Colonic mucosa (tissue), 4 donors: ENCODE data around the gene TMEM14C. TPM values are rescaled to one million over a fixed set of nuclear protein-coding genes. Genes with fewer than 3 reads are reported as not detected.

Experiments
- DNase-seq: peaks from one replicate; pipeline ENCODE4 v3.0.0-alpha.2; 2020
- H3K27ac ChIP-seq: fragments of 200-600 bp; one replicate; pipeline ENCODE4 v1.8.0; 2021
- H3K27me3 ChIP-seq: fragments of 200-600 bp; one replicate; pipeline ENCODE4 v1.8.0; 2021
- H3K36me3 ChIP-seq: fragments of 200-600 bp; one replicate; pipeline ENCODE4 v1.8.0; 2021
- H3K4me1 ChIP-seq: fragments of 200-600 bp; one replicate; pipeline ENCODE4 v1.8.0; 2021; ENCODE audit warnings: mild to moderate bottlenecking
- H3K4me3 ChIP-seq: fragments of 200-600 bp; one replicate; pipeline ENCODE4 v1.8.0; 2021
- H3K9ac ChIP-seq, 2 donors: one replicate each; pipeline ENCODE4 v1.7.0; 2013; ENCODE audit warnings: control low read depth in 2 of 2, low read depth in 2 of 2, low read length in 2 of 2
- H3K9me3 ChIP-seq: fragments of 200-600 bp; one replicate; pipeline ENCODE4 v1.8.0; 2021
- intact Hi-C: fragments of 100-400 bp; cut with DNase I; formaldehyde crosslinking; loops from one replicate; pipeline ENCODE4 v1.14.1; 2022
- total RNA-seq, 2 donors: library from RNA; stranded (reverse); fragmentation: NEBNext Ultra II Directional in 1 of 2; extraction: Animal tissue kit (Norgen Biotek cat#: 25700) in 1 of 2; gene quantifications; one replicate each; pipeline ENCODE4 v1.2.1, GENCODE V29; 2021
- TF ChIP-seq, protein P1 (sequence below): fragments of 200-600 bp; IDR thresholded peaks from one replicate; pipeline ENCODE4 v1.8.0; 2022; ENCODE audit warnings: antibody characterized with exemption, mild to moderate bottlenecking
- donor health status: healthy.
- donor health status: DM: no; HTN: no; CAD: no.
- donor health status: DM: no; HTN: no; CAD: no.

TMEM14C gene
- total RNA-seq, 2 donors from 2014 or later = 63.4 to 86.8 TPM

DNA sequence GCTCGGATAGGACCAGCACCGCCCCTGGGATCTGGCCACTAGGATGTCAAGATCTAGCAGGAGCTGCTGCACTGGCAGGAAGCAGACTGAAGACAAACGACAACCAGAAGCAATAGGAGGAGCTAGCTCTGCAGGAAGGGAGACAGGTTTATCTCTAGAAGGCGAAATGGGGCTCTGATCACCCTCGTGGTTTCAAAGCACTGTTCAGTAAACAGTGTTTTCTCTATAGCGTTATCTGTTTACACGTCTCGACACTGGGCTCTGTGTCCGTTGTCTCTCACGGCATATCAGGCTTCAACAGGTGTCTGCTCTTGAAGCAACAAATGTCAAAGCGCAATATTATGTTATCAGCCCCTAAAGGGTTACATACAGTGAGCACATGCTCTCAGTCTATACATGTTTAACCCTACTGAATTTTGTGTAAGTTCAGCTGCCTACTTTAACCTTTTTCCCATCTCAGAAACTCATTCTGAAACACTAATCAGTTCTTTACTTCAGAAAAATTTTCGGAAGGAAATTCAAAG is 48.6 kb downstream of the TMEM14C start:
- intact Hi-C loops = no loop called here
- Histone ChIP-seq H3K27ac (no peak overlapping the region), H3K9ac (no peak overlapping the region), H3K4me3 (no peak overlapping the region), H3K27me3 (no peaks in the 10 kb centered on the region), H3K9me3 (no peaks in the 10 kb centered on the region), H3K4me1 (no peaks in the 10 kb centered on the region), H3K36me3 (no peaks in the 10 kb centered on the region)
- TF ChIP-seq, protein P1, sequence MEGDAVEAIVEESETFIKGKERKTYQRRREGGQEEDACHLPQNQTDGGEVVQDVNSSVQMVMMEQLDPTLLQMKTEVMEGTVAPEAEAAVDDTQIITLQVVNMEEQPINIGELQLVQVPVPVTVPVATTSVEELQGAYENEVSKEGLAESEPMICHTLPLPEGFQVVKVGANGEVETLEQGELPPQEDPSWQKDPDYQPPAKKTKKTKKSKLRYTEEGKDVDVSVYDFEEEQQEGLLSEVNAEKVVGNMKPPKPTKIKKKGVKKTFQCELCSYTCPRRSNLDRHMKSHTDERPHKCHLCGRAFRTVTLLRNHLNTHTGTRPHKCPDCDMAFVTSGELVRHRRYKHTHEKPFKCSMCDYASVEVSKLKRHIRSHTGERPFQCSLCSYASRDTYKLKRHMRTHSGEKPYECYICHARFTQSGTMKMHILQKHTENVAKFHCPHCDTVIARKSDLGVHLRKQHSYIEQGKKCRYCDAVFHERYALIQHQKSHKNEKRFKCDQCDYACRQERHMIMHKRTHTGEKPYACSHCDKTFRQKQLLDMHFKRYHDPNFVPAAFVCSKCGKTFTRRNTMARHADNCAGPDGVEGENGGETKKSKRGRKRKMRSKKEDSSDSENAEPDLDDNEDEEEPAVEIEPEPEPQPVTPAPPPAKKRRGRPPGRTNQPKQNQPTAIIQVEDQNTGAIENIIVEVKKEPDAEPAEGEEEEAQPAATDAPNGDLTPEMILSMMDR = no peak
- DNase-seq = no peak

DNA sequence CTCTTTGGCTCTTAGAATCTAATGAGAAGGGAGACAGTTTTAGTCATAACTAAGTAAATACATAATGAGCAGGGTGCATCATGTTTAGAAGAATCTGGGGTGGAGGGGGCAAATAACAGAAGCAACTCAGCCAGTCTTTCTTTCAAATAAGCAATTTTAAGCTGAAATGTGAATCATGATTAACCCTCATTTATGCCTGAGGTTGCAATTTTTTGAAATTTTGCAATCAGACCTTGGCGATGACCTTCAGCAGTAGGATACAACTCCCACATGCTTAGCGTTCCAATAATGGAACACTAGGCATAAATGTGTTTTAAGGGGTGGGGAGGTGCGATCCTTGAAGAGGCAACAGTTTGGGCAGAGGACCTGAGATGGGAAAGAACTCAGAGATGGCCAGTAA is 55.4 kb downstream of the TMEM14C start:
- DNase-seq = no peak
- Histone ChIP-seq H3K9me3 (no peaks in the 10 kb centered on the region), H3K36me3 (no peaks in the 10 kb centered on the region), H3K27me3 (no peaks in the 10 kb centered on the region), H3K4me1 (no peaks in the 10 kb centered on the region), H3K27ac (no peak overlapping the region), H3K9ac (no peak overlapping the region), H3K4me3 (no peak overlapping the region)
- TF ChIP-seq, protein P1 = no peak
- intact Hi-C loops = no loop called here

DNA sequence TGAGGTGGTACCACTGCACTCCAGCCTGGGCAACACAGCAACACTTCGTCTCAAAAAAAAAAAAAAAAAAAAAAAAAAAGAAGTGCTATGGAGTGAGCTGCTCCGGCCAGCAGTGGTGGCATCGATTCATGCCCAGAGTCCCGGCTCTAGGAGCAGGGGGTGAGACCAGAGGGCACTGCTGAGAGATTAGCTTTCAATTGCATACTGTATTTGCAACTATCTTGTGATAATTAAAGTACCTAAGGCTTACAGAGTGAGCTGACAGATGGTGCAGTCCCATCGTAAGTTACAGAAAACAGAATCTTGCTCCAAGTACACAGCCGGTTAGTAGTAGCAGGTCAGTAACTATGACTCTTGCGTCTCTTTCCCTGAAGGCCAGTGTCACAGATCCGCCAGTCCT is 56.2 kb downstream of the TMEM14C start:
- Histone ChIP-seq H3K9ac (no peak overlapping the region), H3K36me3 (no peaks in the 10 kb centered on the region), H3K27me3 (no peaks in the 10 kb centered on the region), H3K4me3 (no peak overlapping the region), H3K4me1 (no peaks in the 10 kb centered on the region), H3K27ac (no peak overlapping the region), H3K9me3 (no peaks in the 10 kb centered on the region)
- DNase-seq = no peak
- intact Hi-C loops = no loop called here
- TF ChIP-seq, protein P1 = no peak

Other genes starting within 250 kb of the TMEM14C start
- 1 to 10 TPM; 9.8 to 9.9 TPM for gene GCNT2, start 201.7 kb upstream of the TMEM14C start, total RNA-seq
- gene C6orf52, start 28.5 kb upstream of the TMEM14C start, total RNA-seq = under 1 TPM; 0.69 to 0.99 TPM
- gene PAK1IP1, start 28.1 kb upstream of the TMEM14C start, total RNA-seq = 10 to 100 TPM in 1 of 2 donors, 1 to 10 TPM in 1; 6.6 to 16.3 TPM
- 10 to 100 TPM; 58.7 to 73.3 TPM for gene TMEM14B, start 24.7 kb downstream of the TMEM14C start, total RNA-seq
- gene MAK, start 115.5 kb downstream of the TMEM14C start, total RNA-seq = not detected
- not detected for gene GCM2, start 159.0 kb downstream of the TMEM14C start, total RNA-seq
- under 1 TPM in 1 of 2 donors, not detected in 1; 0.11 TPM for gene SYCP2L, start 164.0 kb downstream of the TMEM14C start, total RNA-seq